Fibroblast of lung (primary cell): ENCODE measurements around the gene NEB. TPM values are rescaled to one million over a fixed set of nuclear protein-coding genes. Genes with fewer than 3 reads are reported as not detected.

Experiments used
- DNase-seq, 2 donors: peaks; one replicate each; pipeline versions ENCODE4 v3.0.0 to v3.0.0-alpha.2; 2010; ENCODE audit warnings: low read depth in 2 of 2
- H2AFZ ChIP-seq: 2 replicates; pipeline ENCODE4 v1.5.1; 2012; ENCODE audit warnings: low read length, control low read depth, inconsistent platforms
- H3K27ac ChIP-seq: 2 replicates; pipeline ENCODE4 v1.5.1; 2011; ENCODE audit warnings: low read length, control low read depth; ENCODE audit not compliant: insufficient read depth
- H3K27me3 ChIP-seq: 2 replicates; pipeline ENCODE4 v1.5.1; 2011; ENCODE audit warnings: mild to moderate bottlenecking, low read length; ENCODE audit not compliant: control insufficient read depth, insufficient read depth
- H3K36me3 ChIP-seq: 2 replicates; pipeline ENCODE4 v1.5.1; 2011; ENCODE audit warnings: low read length; ENCODE audit not compliant: control insufficient read depth, insufficient read depth
- H3K4me1 ChIP-seq: 2 replicates; pipeline ENCODE4 v1.5.1; 2011; ENCODE audit warnings: low read length; ENCODE audit not compliant: control insufficient read depth, insufficient read depth; ENCODE audit errors: extremely low read depth
- H3K4me2 ChIP-seq: 2 replicates; pipeline ENCODE4 v1.5.1; 2011; ENCODE audit warnings: low read length, control low read depth; ENCODE audit not compliant: insufficient read depth; ENCODE audit errors: extremely low read depth
- H3K4me3 ChIP-seq, 4 experiments: fragments of 200-600 bp in 1 of 4; sonication (generic) in 1 of 4; replicated peaks in 1 of 4; 2 replicates each; pipeline ENCODE4 v1.5.1; 2011 to 2016; ENCODE audit warnings: low read length in 4 of 4, low read depth in 3 of 4, mild to moderate bottlenecking in 3 of 4, control low read depth in 2 of 4, inconsistent platforms in 1 of 4, mixed read lengths in 1 of 4; ENCODE audit not compliant: insufficient read depth in 1 of 4; ENCODE audit errors: control extremely low read depth in 1 of 4
- H3K79me2 ChIP-seq: 2 replicates; pipeline ENCODE4 v1.5.1; 2012; ENCODE audit warnings: mild to moderate bottlenecking, low read length, inconsistent platforms; ENCODE audit not compliant: control insufficient read depth, insufficient read depth
- H3K9ac ChIP-seq: 2 replicates; pipeline ENCODE4 v1.5.1; 2011; ENCODE audit warnings: mild to moderate bottlenecking, low read length, control low read depth; ENCODE audit not compliant: insufficient read depth
- H3K9me3 ChIP-seq: 2 replicates; pipeline ENCODE4 v1.5.1; 2012; ENCODE audit warnings: low read depth, low read length; ENCODE audit not compliant: control insufficient read depth, insufficient read depth
- H4K20me1 ChIP-seq: 2 replicates; pipeline ENCODE4 v1.5.1; 2011; ENCODE audit warnings: low read length; ENCODE audit not compliant: control insufficient read depth, insufficient read depth; ENCODE audit errors: extremely low read depth
- CTCF ChIP-seq, 2 donors: IDR thresholded peaks in 1 of 2; conservative IDR thresholded peaks in 1 of 2; 1 replicate in 1 of 2; 2 replicates in 1 of 2; pipeline ENCODE4 v1.5.1; 2011 to 2012; ENCODE audit warnings: low read length in 2 of 2, control low read depth in 1 of 2, inconsistent platforms in 1 of 2, low read depth in 1 of 2, mild to moderate bottlenecking in 1 of 2
- EZH2 ChIP-seq: IDR thresholded peaks from 2 replicates; pipeline ENCODE4 v1.5.1; 2012; ENCODE audit warnings: low read length, control low read depth, mild to moderate bottlenecking; ENCODE audit errors: missing control alignments
- polyA plus RNA-seq, 2 donors: library from polyadenylated mRNA; depleted of rRNA in 1 of 2; stranded (reverse) in 1 of 2; unstranded in 1 of 2; fragments of >200 nt; gene quantifications; 2 replicates each; pipeline ENCODE4 v1.2.1, GENCODE V29; 2011 to 2012; ENCODE audit warnings: missing spikeins in 1 of 2
- total RNA-seq: library from RNA; depleted of rRNA; stranded (reverse); fragments of >200 nt; gene quantifications from 2 replicates; pipeline ENCODE4 v1.2.1, GENCODE V29; 2014

The NEB gene
- total and polyA plus RNA-seq, 2 donors (not counting 1 experiment from before 2014, with no cell fraction given), result 0.17 to 0.26 TPM

- Histone ChIP-seq H4K20me1 (no peaks in the 10 kb centered on the region), H3K4me3 (no peak overlapping the region), H3K9ac (no peak overlapping the region), H3K9me3 (no peaks in the 10 kb centered on the region), H3K4me2 (no peak overlapping the region), H3K27ac (no peak overlapping the region), H3K27me3 (no peaks in the 10 kb centered on the region), H2AFZ (no peak overlapping the region), H3K4me1 (no peaks in the 10 kb centered on the region), H3K79me2 (no peaks in the 10 kb centered on the region), H3K36me3 (no peaks in the 10 kb centered on the region)
- TF ChIP-seq CTCF (conservative IDR thresholded peaks at IDR 0.05 in 1 of 2, IDR thresholded peaks at IDR 0.05 in 1 of 2; ENCODE audit: low read depth in 1 of 2, low read length in 2 of 2) (no peak), EZH2 (no peak)
- DNase-seq, result no peak
Observed at GRCh38 chr2:151713291-151713903, 20.9 kb downstream of the NEB start.

- Histone ChIP-seq H2AFZ (no peak overlapping the region), H3K36me3 (no peaks in the 10 kb centered on the region), H3K9me3 (no peaks in the 10 kb centered on the region), H3K27ac (no peak overlapping the region), H3K9ac (no peak overlapping the region), H3K4me3 (no peak overlapping the region), H3K4me2 (no peak overlapping the region), H3K79me2 (no peaks in the 10 kb centered on the region), H3K27me3 (no peaks in the 10 kb centered on the region), H4K20me1 (no peaks in the 10 kb centered on the region), H3K4me1 (no peaks in the 10 kb centered on the region)
- TF ChIP-seq CTCF (conservative IDR thresholded peaks at IDR 0.05 in 1 of 2, IDR thresholded peaks at IDR 0.05 in 1 of 2; ENCODE audit: low read depth in 1 of 2, low read length in 2 of 2), result no peak
- TF ChIP-seq EZH2, result no peak
- DNase-seq, result no peak
Observed at GRCh38 chr2:151711025-151711424, 23.3 kb downstream of the NEB start.

GRCh38 chr2:151708788-151709187 is 25.5 kb downstream of the NEB start:
- Histone ChIP-seq H3K27ac (no peak overlapping the region), H3K9me3 (no peaks in the 10 kb centered on the region), H3K79me2 (no peaks in the 10 kb centered on the region), H2AFZ (no peak overlapping the region), H3K36me3 (no peaks in the 10 kb centered on the region), H3K27me3 (no peaks in the 10 kb centered on the region), H4K20me1 (no peaks in the 10 kb centered on the region), H3K4me2 (no peak overlapping the region), H3K4me3 (no peak overlapping the region), H3K9ac (no peak overlapping the region), H3K4me1 (no peaks in the 10 kb centered on the region)
- DNase-seq, result no peak
- TF ChIP-seq CTCF (conservative IDR thresholded peaks at IDR 0.05 in 1 of 2, IDR thresholded peaks at IDR 0.05 in 1 of 2; ENCODE audit: low read depth in 1 of 2, low read length in 2 of 2), result no peak
- TF ChIP-seq EZH2, result no peak
